Measurements from ENCODE around the gene LEMD3.

LEMD3 gene

DNA sequence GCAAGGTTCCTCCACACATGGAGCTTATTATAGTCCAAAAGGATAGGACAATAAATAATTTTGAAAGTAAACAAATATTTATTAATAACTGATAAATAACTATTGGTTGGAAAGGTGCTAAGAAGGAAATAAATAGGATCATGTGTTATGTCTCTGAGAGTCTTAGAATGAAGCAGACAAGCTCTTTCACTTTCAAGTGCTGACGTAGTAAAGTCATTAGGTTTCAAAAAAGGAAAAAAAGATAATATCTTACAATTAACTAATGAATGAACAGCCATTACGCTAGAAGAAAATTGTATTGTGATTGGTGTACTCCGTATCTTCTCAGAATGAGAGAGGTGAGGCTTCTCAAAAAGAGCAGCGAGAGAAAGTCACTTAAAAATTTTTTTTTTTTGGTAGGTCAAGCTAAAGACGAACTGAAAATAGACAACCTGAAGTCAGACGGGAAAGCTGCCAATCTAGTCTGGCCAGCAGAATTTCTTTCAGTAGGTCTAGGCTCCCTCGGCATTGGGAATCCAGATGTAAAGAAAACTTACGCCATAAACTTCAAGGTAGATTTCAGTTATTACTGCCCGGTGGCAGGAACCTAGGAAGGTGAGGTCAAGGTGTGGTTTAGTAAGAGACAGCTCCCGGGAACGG is 583 bp upstream of the LEMD3 start:
- peak; percentile 11 for DNase-seq (ENCODE audit: low read depth)
- peak overlapping the region; percentile 90 for H3K4me3 ChIP-seq (ENCODE audit: low read depth, low read length)
- TF ChIP-seq CTCF (conservative IDR thresholded peaks at IDR 0.05; ENCODE audit: low read depth, low read length): no peak

- no peak for TF ChIP-seq CTCF (conservative IDR thresholded peaks at IDR 0.05; ENCODE audit: low read depth, low read length)
- peak; percentile 54 for DNase-seq (ENCODE audit: low read depth)
- peak overlapping the region; percentile 90 for H3K4me3 ChIP-seq (ENCODE audit: low read depth, low read length)
Measured at GRCh38 chr12:65170209-65170881, 962 bp downstream of the LEMD3 start.

DNA sequence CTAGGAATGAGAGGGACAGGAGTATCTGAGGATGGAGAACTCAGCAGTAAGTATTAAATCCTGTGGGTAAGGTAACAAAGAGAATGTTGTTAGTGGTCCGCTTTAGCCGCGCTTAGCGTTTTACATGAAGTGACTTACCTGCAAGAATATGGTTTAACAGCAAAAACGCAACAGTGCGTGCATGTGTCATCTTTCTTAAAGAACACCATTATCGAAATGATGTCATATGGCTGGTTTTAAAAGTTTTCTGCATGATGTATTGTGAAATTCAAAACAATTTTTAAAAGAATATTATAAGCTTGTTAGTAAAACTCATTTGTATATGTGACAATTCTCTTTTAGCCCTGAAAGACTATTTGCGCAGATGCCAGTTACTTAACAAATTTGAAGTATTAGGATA is 1.7 kb downstream of the LEMD3 start:
- no peak for TF ChIP-seq CTCF (conservative IDR thresholded peaks at IDR 0.05; ENCODE audit: low read depth, low read length)
- peak; percentile 12 for DNase-seq (ENCODE audit: low read depth)
- peak overlapping the region; percentile 90 for H3K4me3 ChIP-seq (ENCODE audit: low read depth, low read length)

DNA sequence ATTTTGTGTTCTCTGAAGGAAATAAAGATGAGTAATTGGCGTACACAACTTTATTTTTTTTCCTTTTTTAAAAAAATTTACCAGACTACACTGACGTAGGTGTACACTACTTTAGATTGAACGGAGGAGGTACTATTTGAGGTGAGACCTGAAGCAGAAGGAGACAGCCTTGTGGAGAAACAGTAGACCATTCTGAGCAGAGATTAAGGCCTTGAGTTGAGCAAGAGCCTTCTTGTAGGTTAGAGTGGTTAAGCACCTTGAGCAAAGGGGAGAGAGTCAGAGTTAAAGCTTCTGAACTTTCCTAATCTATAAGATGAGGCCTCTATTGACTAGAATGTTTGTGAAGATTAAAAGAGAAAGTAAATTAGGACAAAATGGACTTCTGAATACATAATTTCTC is 2.5 kb downstream of the LEMD3 start:
- peak overlapping the region; percentile 20 for H3K4me3 ChIP-seq (ENCODE audit: low read depth, low read length)
- peak; percentile 8 for DNase-seq (ENCODE audit: low read depth)
- no peak for TF ChIP-seq CTCF (conservative IDR thresholded peaks at IDR 0.05; ENCODE audit: low read depth, low read length)

DNA sequence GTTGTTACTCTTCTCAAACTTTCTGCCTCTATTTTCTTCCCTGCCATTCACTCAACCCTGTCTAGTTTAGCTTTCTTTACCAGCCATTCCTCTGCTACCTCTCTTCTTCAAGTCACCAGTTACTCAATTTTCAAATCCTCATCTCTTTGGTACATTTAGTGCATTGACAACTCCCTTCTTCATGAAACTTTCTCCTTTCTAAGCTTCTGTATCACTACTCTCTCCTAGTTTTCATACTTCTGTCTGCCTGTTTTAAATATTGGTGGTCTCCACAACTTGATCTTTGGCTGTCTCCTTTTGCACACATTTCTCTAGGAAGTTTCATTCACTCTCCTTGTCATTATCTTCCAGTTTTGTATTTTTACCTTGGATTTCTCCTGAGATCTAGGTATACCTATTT is 6.0 kb downstream of the LEMD3 start:
- no peak for TF ChIP-seq CTCF (conservative IDR thresholded peaks at IDR 0.05; ENCODE audit: low read depth, low read length)
- H3K4me3 ChIP-seq (ENCODE audit: low read depth, low read length): no peak overlapping the region
- DNase-seq (ENCODE audit: low read depth): no peak

DNA sequence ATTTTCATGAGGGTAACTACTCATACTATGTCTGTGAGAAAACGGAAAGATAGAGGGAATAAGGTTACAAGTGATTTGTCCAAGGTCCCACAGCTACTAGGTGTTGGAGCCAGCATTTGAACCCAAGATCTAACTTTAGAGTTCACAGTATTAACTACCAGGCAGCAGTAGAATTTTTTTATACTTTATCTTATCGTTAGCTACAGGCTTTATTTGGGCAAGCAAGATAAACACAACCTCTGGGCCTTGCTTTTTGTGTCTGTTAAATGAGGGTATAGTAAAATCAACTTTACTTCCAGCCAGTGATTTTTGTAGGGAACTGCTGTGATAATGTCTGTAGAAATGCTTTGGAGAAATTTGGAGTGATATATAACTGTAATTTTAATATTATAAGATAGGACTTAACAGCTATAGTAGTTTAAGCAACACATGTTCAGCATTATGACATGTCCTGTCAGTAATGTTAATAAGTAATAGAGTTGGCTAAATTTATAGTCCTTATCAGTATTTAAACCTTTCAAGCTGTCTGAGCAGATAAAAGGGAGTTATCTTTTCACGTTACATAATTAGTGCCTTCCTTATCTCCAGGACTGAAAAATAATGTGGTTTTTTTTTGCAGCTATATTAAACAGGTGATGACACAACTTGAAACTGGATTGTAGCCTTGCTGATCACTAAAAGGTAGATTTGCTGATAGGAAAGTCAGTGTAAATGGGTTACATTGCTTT is 12.8 kb downstream of the LEMD3 start:
- TF ChIP-seq CTCF (conservative IDR thresholded peaks at IDR 0.05; ENCODE audit: low read depth, low read length): no peak
- no peak for DNase-seq (ENCODE audit: low read depth)
- no peak overlapping the region for H3K4me3 ChIP-seq (ENCODE audit: low read depth, low read length)
